Panc1 (cell line): ENCODE data around the gene SPEM2. TPM values are rescaled to one million over a fixed set of nuclear protein-coding genes. Genes with fewer than 3 reads are reported as not detected.

ENCODE experiments used
- ATAC-seq: fragments of 200-7000 bp; cut with Tn5 transposase; 2 replicates; pipeline ENCODE4 v1.9.1; 2020; ENCODE audit warnings: mild to moderate bottlenecking, moderate library complexity
- BruUV-seq: library from RNA; stranded (reverse); fragments of 400-500 nt; replicated peaks from 2 replicates; lab custom pipeline; 2021; lab: Mats Ljungman, UMichigan
- CTCF ChIA-PET: fragments of 300-600 bp; sonication (Branson Sonifier 250); formaldehyde crosslinking; loops from one replicate; lab custom pipeline; 2022; ENCODE audit warnings: antibody characterized with exemption; lab: Charles Lee
- POLR2A ChIA-PET: fragments of 300-600 bp; sonication (Branson Sonifier 250); formaldehyde crosslinking; loops from one replicate; lab custom pipeline; 2022; ENCODE audit warnings: antibody characterized with exemption; lab: Charles Lee
- DNase-seq: peaks from one replicate; pipeline ENCODE4 v3.0.0-alpha.2; 2010; ENCODE audit warnings: low read depth, low spot score
- H3K27ac ChIP-seq: 2 replicates; pipeline ENCODE4 v1.5.1; 2011; ENCODE audit warnings: mild to moderate bottlenecking, low read length, inconsistent platforms
- H3K27me3 ChIP-seq: fragments of 200-500 bp; sonication (Bioruptor generic); 2 replicates; pipeline ENCODE4 v1.6.0; 2014; ENCODE audit warnings: low read length, inconsistent platforms; ENCODE audit not compliant: control insufficient read depth, insufficient read depth
- H3K36me3 ChIP-seq: fragments of 200-500 bp; sonication (Bioruptor generic); 2 replicates; pipeline ENCODE4 v1.5.1; 2014; ENCODE audit warnings: inconsistent platforms, mild to moderate bottlenecking, low read length, moderate library complexity; ENCODE audit not compliant: control insufficient read depth, insufficient read depth
- H3K4me1 ChIP-seq: 2 replicates; pipeline ENCODE4 v1.5.1; 2011; ENCODE audit warnings: inconsistent platforms, mild to moderate bottlenecking, low read length, moderate library complexity; ENCODE audit not compliant: control insufficient read depth, insufficient read depth
- H3K4me3 ChIP-seq, 2 experiments: 2 replicates each; pipeline ENCODE4 v1.5.1; 2011 to 2012; ENCODE audit warnings: low read depth in 2 of 2, low read length in 2 of 2, mild to moderate bottlenecking in 2 of 2, inconsistent platforms in 1 of 2, moderate library complexity in 1 of 2
- H3K9me3 ChIP-seq: fragments of 200-500 bp; sonication (Bioruptor generic); 2 replicates; pipeline ENCODE4 v1.5.1; 2014; ENCODE audit warnings: low read depth, mild to moderate bottlenecking, inconsistent platforms, low read length, moderate library complexity; ENCODE audit not compliant: control insufficient read depth, insufficient read depth
- CTCF ChIP-seq: fragments of 450-650 bp; IDR thresholded peaks from 2 replicates; pipeline ENCODE4 v1.5.1; 2017; ENCODE audit warnings: mild to moderate bottlenecking
- POLR2AphosphoS5 ChIP-seq: IDR thresholded peaks from 2 replicates; pipeline ENCODE4 v1.6.1; 2012; ENCODE audit warnings: mild to moderate bottlenecking, low read depth, low read length, moderate library complexity
- REST ChIP-seq, 2 experiments: IDR thresholded peaks; 2 replicates each; pipeline ENCODE4 v1.6.1; 2011 to 2012; ENCODE audit warnings: low read depth in 2 of 2, control low read depth in 1 of 2, low read length in 1 of 2, mild to moderate bottlenecking in 1 of 2, moderate library complexity in 1 of 2; ENCODE audit not compliant: insufficient read depth in 1 of 2
- SIN3A ChIP-seq: IDR thresholded peaks from 2 replicates; pipeline ENCODE4 v1.6.1; 2012; ENCODE audit warnings: low read depth, mild to moderate bottlenecking, low read length, moderate library complexity, borderline replicate concordance; ENCODE audit not compliant: insufficient read depth
- TCF7L2 ChIP-seq: IDR thresholded peaks from 2 replicates; pipeline ENCODE4 v1.6.1; 2011; ENCODE audit warnings: mild to moderate bottlenecking, low read depth, low read length, inconsistent platforms
- in situ Hi-C: cut with HindIII; loops from 2 replicates; pipeline ENCODE4 v1.10.0; 2016; ENCODE audit warnings: low sequenced_read_pairs, low pct_unique_long_range_greater_than_20kb
- intact Hi-C: fragments of 100-400 bp; cut with micrococcal nuclease; formaldehyde crosslinking; loops from one replicate; pipeline ENCODE4 v1.10.0; 2022; ENCODE audit not compliant: unreplicated experiment
- total RNA-seq: library from RNA; stranded (reverse); gene quantifications from one replicate; pipeline ENCODE4 v1.2.1, GENCODE V29; 2021; ENCODE audit not compliant: unreplicated experiment

Gene SPEM2
- total RNA-seq, 1 experiment from 2014 or later, result not detected

- in situ Hi-C loops, result no loop called here
- BruUV-seq, result no TSS peak
- CTCF ChIA-PET, result interaction anchor here (0.6 kb wide), 1 partner anchor 108 kb away, joined by 4 read pairs; no protein-coding TSS in a partner anchor
- intact Hi-C loops, result no loop called here
- no peak overlapping the region for H3K4me3 ChIP-seq
- ATAC-seq (no peak), DNase-seq (no peak)
- H3K36me3 ChIP-seq, result no peaks in the 10 kb centered on the region
- POLR2A ChIA-PET, result interaction anchor here (0.5 to 0.6 kb wide), 2 partner anchors 81 to 103 kb away, joined by 3 to 6 read pairs; no protein-coding TSS in a partner anchor
- no peak for TF ChIP-seq SIN3A
- TF ChIP-seq CTCF, result no peak
- TF ChIP-seq REST (IDR thresholded peaks at IDR 0.05; ENCODE audit: insufficient read depth in 1 of 2, low read depth in 2 of 2, low read length in 1 of 2), result no peak
- no peak for TF ChIP-seq TCF7L2
- TF ChIP-seq POLR2AphosphoS5, result no peak
- H3K4me1 ChIP-seq, result peaks cover 31% of the 10 kb centered on the region
- no peaks in the 10 kb centered on the region for H3K9me3 ChIP-seq
- H3K27me3 ChIP-seq, result no peaks in the 10 kb centered on the region
- peak overlapping the region; percentile 54 for H3K27ac ChIP-seq
Observed at GRCh38 chr17:7475764-7476422, 50.5 kb downstream of the SPEM2 start.

GRCh38 chr17:7476494-7476893 is 51.1 kb downstream of the SPEM2 start:
- DNase-seq, result no peak
- BruUV-seq, result no TSS peak
- intact Hi-C loops, result no loop called here

More at GRCh38 chr17:7476494-7476893, 51.1 kb downstream of the SPEM2 start:
- ATAC-seq, result no peak
- ChIA-PET CTCF (no interaction called here), POLR2A (interaction anchor here (0.6 kb wide), 1 partner anchor 81 kb away, joined by 3 read pairs; no protein-coding TSS in a partner anchor)
- Histone ChIP-seq H3K27ac (peak overlapping the region; percentile 54), H3K9me3 (no peaks in the 10 kb centered on the region), H3K4me1 (peaks cover 31% of the 10 kb centered on the region), H3K36me3 (no peaks in the 10 kb centered on the region), H3K27me3 (no peaks in the 10 kb centered on the region), H3K4me3 (no peak overlapping the region)
- TF ChIP-seq TCF7L2, result no peak
- TF ChIP-seq POLR2AphosphoS5, result no peak
- no peak for TF ChIP-seq SIN3A
- no peak for TF ChIP-seq REST (IDR thresholded peaks at IDR 0.05; ENCODE audit: insufficient read depth in 1 of 2, low read depth in 2 of 2, low read length in 1 of 2)
- no peak for TF ChIP-seq CTCF
- in situ Hi-C loops, result no loop called here
